GM19397 (cell line): ENCODE data around the gene ITGA8.
"Not testable (repeated sequence)": the region's sequence is repeated elsewhere in the genome, so short reads cannot be mapped to it uniquely, and the experiment has no call there.

Source experiments
- ATAC-seq: cut with Tn5 transposase; IDR thresholded peaks from one replicate; pipeline ENCODE4 v1.9.1; 2021; ENCODE audit warnings: mild to moderate bottlenecking, moderate library complexity; ENCODE audit not compliant: unreplicated experiment

ITGA8 gene

GRCh38 chr10:15510963-15511362, 208.8 kb downstream of the ITGA8 start:
- ATAC-seq = no peak

- ATAC-seq = no peak
These were observed 214.4 kb downstream of the ITGA8 start for GRCh38 chr10:15505329-15505728.

- ATAC-seq = no peak
These were observed 215.5 kb downstream of the ITGA8 start for GRCh38 chr10:15504101-15504840.

- ATAC-seq = no peak
These were observed 224.7 kb downstream of the ITGA8 start for GRCh38 chr10:15494850-15495506.

DNA sequence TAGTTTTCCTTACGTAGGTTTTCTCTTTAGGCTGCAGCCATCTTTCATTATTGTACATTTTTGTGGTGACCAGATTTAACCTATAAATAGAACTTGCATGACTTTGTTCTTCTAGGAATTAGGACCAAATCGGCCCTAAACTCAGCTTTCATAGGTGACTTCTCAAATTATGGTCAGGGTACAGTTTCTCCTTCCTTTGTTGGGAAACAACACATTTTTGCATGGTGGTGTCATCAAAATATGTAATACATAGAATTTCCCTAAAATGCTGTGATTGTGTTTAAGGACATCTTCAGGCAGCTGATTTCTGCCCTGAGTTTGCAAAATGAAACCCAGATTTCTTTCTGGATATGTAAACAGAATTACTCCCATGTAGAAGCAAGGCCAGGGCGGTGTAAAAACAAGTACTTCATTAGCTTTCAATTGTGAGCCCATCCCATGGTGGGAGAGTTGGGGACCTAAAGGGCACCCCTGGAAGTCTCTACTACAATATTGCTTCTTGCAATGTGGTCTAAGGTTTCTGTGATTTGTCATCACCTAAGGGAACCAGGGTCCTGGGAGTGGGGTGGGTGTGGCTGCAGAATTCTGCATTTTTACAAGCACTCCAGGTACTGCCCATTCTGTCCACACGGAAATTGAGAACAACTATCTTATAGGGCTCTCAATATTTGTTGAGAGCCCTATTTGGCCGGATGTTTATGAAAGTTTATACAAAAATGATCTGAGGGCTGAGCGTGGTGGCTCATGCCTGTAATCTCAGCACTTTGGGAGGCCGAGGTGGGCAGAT, 227.7 kb downstream of the ITGA8 start:
- ATAC-seq = no peak

GRCh38 chr10:15489431-15489830, 230.3 kb downstream of the ITGA8 start:
- ATAC-seq = no peak

DNA sequence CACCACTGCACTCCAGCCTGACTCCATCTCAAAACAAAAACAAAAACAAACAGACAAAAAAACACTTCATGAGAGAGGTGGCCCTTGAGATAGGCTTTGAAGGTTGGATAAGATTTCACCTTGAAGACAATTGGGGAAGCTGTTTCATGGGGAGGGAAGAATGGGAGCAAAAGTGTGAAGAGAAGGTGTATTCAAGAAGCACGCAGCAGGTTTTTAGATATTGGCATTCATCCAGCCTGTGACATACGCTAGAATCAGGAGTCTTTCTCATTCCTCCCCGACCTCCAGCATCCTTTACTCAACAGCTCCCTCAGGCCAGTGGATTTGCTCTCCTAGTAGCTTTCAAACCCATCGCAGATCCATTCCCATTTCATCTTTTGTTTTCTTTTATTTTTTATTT, 232.3 kb downstream of the ITGA8 start:
- ATAC-seq = no peak

- no peak for ATAC-seq
These were observed 233.3 kb downstream of the ITGA8 start for GRCh38 chr10:15486404-15486803.

GRCh38 chr10:15485684-15486316, 233.9 kb downstream of the ITGA8 start:
- ATAC-seq = no peak

DNA sequence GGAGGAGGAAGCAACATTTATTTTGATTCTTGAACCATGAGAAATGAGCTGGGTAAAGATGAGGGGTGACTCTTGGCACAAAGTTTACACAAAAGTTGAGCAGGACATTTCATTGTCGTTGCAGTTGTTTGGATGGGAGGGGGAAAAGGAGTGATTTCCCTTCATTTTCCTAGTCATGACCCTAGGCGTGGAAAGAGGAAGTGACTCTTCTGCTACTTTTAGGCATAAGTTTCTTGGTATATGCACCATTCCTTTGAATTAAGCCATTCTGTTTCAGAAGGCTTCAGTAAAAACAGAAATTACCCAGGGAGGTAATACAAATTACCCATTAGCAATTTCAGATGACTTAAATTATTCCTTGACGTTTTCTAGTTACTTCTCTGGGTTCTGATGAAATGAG, 234.7 kb downstream of the ITGA8 start:
- ATAC-seq = no peak

DNA sequence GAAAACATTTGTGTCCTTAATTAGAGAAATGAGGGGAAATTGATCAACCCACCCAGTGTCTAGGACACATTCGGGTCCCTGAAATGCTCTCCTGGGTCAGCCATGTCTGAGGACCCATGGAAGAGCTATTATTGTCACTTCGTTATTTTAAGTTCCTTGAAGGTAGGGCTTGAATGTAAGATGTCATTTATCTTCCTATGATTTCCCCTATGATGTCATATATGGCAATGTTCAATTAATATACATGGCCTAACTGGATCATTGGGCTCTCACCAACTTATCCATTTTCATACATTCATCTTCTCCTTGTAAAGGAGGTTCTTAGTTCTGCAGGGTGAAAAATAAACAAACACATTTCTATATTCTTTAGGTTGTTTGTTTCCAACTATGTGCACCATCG, 235.6 kb downstream of the ITGA8 start:
- ATAC-seq = no peak

DNA sequence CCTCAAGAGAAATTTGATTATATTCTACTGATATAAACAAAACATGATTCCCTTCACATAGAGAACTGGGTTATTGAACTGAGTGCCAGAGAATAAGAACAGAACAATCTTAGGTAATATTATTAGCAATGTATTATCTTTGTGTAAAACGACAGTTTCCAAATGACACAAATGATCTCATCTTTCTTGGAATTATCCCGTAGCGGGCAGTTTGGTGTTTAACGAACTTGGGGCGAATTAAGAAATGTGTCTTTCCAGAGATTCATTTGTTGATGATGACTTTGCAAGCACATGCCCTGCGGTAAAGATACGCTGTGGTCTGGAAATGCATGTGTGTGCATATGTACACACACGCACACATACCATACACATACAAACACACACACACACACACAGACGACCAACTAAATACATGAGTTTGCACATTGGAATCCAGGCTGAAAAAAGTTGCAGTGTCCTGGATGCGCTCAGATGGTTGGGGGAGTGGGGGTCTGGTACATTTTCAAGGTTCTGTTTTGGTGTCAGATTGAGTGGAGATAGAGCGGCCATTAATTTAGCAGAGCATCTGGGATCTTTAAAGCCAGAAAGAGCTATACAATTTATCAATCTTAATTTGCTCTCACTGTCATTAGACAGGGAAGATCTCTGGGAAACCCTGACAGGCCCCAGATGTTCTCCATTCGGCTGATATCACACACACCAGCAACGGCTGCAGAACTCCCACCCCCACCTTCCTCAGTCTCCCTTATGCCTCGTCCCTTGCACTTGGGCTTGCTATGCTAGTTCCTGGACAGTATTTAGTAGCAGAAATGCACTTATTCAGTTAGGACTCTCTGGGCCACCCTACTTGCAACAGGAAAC, 236.3 kb downstream of the ITGA8 start:
- ATAC-seq = no peak

DNA sequence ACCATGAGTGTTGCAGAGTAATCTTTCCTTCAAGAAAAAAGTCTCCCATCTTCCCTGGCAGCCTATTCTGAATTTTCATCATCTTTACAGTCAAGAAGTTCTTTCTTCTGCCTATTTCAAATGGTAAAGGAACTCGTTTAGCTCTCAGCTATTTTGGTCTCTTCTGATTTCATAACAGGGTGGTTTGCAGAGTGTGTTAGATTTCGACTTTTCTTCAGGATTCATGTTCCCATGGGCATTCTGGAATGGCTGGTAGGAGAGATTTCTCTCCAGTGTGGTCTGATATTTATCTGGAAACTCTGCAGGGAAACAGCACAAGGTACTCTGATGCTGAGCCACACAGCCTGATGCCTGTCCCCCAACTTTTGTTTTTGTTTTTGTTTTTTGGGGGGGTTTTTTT, 237.6 kb downstream of the ITGA8 start:
- no peak for ATAC-seq

- ATAC-seq = no peak
These were observed 240.8 kb downstream of the ITGA8 start for GRCh38 chr10:15478950-15479349.

DNA sequence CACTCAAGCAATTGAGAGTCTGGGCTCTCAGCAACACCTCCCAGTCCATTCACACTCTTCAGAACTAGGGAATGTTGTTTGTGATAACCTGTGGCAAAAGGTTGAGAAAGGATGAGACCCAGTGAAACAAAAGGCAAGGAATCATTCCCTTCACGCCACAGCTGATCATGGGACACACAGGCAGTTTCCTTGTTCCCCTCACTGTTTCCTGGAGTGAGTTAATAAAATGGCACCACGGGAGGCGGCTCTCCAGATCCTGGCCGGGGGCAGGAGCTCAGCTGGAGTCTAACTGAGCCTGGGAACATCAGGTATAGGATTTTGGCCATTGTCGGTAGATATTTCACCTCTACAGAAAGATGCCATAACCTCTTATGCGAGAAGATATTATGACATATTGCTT, 241.3 kb downstream of the ITGA8 start:
- no peak for ATAC-seq

DNA sequence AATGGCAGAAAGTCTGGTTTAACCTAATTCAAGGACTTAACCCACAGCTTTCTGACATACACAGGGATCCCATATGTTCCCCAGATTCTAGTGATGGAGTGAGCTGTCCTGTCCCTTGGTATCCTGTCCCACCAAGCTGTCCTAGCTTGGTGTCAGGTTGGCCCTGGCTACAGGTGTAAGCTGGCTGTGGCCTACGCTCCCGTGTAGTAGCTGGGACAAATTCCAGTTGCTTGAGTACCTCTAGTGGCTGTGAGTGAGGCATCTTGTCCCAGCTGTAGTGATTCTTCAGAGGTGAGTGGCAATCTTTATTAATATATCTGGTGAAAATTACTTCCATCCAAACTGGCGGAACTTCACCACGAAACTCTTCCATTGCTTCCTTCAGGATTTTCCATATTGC, 243.4 kb downstream of the ITGA8 start:
- no peak for ATAC-seq

DNA sequence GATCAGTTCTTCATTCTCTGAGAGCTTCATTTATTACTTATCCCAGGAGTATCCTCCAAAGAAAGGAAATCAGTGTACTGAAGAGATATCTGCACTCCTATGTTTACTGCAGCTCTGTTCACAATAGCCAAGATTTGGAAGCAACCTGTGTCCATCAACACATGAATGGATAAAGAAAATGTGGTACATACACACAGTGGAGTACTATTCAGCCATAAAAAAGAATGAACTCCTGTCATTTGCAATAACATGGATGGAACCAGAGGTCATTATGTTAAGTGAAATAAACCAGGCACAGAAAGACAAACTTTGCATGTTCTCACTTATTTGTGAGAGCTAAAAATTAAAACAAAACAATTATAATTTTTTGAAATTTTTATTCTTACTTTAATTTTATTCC, 244.3 kb downstream of the ITGA8 start:
- not testable (repeated sequence) for ATAC-seq

GRCh38 chr10:15474671-15475070, 245.1 kb downstream of the ITGA8 start:
- ATAC-seq = no peak

- no peak for ATAC-seq
These were observed 246.3 kb downstream of the ITGA8 start for GRCh38 chr10:15473396-15473767.
